Activated naive CD8-positive, alpha-beta T cell treated with anti-CD3 and anti-CD28 coated beads, Interleukin-2, amount 50 U/mL, for 24 hours (primary cell): ENCODE results near the gene ZNF335.

Experiments used
- ATAC-seq: fragments of 150-1000 bp; cut with Tn5 transposase; one replicate; pipeline ENCODE4 v1.10.0; 2021
- DNase-seq: peaks from one replicate; pipeline ENCODE4 v3.0.0; 2021
- H3K27ac Mint-ChIP-seq: one replicate; pipeline ENCODE4 v1.8.0; 2021; ENCODE audit warnings: mild to moderate bottlenecking, mixed read lengths
- H3K27me3 Mint-ChIP-seq: one replicate; pipeline ENCODE4 v1.8.0; 2021; ENCODE audit warnings: mixed read lengths
- H3K36me3 Mint-ChIP-seq: one replicate; pipeline ENCODE4 v1.8.0; 2021; ENCODE audit warnings: low read depth, mixed read lengths
- H3K4me1 Mint-ChIP-seq: one replicate; pipeline ENCODE4 v1.8.0; 2021; ENCODE audit warnings: mixed read lengths
- H3K4me3 Mint-ChIP-seq: one replicate; pipeline ENCODE4 v1.8.0; 2021; ENCODE audit warnings: mild to moderate bottlenecking, moderate library complexity, mixed read lengths
- H3K9me3 Mint-ChIP-seq: one replicate; pipeline ENCODE4 v1.8.0; 2021; ENCODE audit warnings: mixed read lengths

Gene ZNF335

GRCh38 chr20:45971675-45972499, at the start of gene ZNF335:
TSS of gene ZNF335 (minus strand) at chr20:45972203. CDS start at chr20:45971410, 793 bp downstream.
- peak within 1 kb of the TSS; percentile 95 for H3K4me3 Mint-ChIP-seq
- ATAC-seq = peak; percentile 80
- H3K27me3 Mint-ChIP-seq = peaks cover 5% of the 10 kb centered on the region
- H3K4me1 Mint-ChIP-seq = peaks cover 20% of the 10 kb centered on the region
- peak within 1 kb of the TSS; percentile 99 for H3K27ac Mint-ChIP-seq
- peaks cover 20% of the 10 kb centered on the region for H3K36me3 Mint-ChIP-seq
- peak; percentile 96 for DNase-seq
- no peaks in the 10 kb centered on the region for H3K9me3 Mint-ChIP-seq

GRCh38 chr20:46020555-46020954, 48.6 kb upstream of the ZNF335 start:
- ATAC-seq = no peak
- Mint-ChIP-seq H3K4me1 (peaks cover 16% of the 10 kb centered on the region), H3K27ac (no peak overlapping the region), H3K4me3 (no peak overlapping the region), H3K36me3 (no peaks in the 10 kb centered on the region), H3K9me3 (no peaks in the 10 kb centered on the region), H3K27me3 (peaks cover 39% of the 10 kb centered on the region)
- no peak for DNase-seq

- Mint-ChIP-seq H3K36me3 (no peaks in the 10 kb centered on the region), H3K9me3 (no peaks in the 10 kb centered on the region), H3K27me3 (peaks cover 40% of the 10 kb centered on the region), H3K4me1 (peaks cover 22% of the 10 kb centered on the region), H3K27ac (no peak overlapping the region), H3K4me3 (no peak overlapping the region)
- no peak for ATAC-seq
- DNase-seq = no peak
Observed at GRCh38 chr20:46018611-46019010, 46.6 kb upstream of the ZNF335 start.

GRCh38 chr20:46018112-46018511, 46.1 kb upstream of the ZNF335 start:
- Mint-ChIP-seq H3K36me3 (no peaks in the 10 kb centered on the region), H3K9me3 (no peaks in the 10 kb centered on the region), H3K27me3 (peaks cover 37% of the 10 kb centered on the region), H3K27ac (no peak overlapping the region), H3K4me3 (no peak overlapping the region), H3K4me1 (peaks cover 22% of the 10 kb centered on the region)
- no peak for DNase-seq
- no peak for ATAC-seq

- no peaks in the 10 kb centered on the region for H3K36me3 Mint-ChIP-seq
- H3K4me3 Mint-ChIP-seq = no peak overlapping the region
- ATAC-seq (no peak), DNase-seq (no peak)
- no peaks in the 10 kb centered on the region for H3K9me3 Mint-ChIP-seq
- no peak overlapping the region for H3K27ac Mint-ChIP-seq
- H3K4me1 Mint-ChIP-seq = peaks cover 22% of the 10 kb centered on the region
- peaks cover 42% of the 10 kb centered on the region for H3K27me3 Mint-ChIP-seq
Observed at GRCh38 chr20:46017272-46017671, 45.3 kb upstream of the ZNF335 start.

GRCh38 chr20:46014517-46015396, 42.8 kb upstream of the ZNF335 start:
- H3K27ac Mint-ChIP-seq = peak overlapping the region; percentile 37

GRCh38 chr20:46013829-46014516, 42.0 kb upstream of the ZNF335 start:
- H3K9me3 Mint-ChIP-seq = no peaks in the 10 kb centered on the region
- no peak overlapping the region for H3K4me3 Mint-ChIP-seq
- ATAC-seq = peak; percentile 82
- H3K27me3 Mint-ChIP-seq = peaks cover 61% of the 10 kb centered on the region
- DNase-seq = peak; percentile 80
- peaks cover 3% of the 10 kb centered on the region for H3K36me3 Mint-ChIP-seq
- H3K4me1 Mint-ChIP-seq = peaks cover 40% of the 10 kb centered on the region
- H3K27ac Mint-ChIP-seq = peak overlapping the region; percentile 37

More at GRCh38 chr20:46014517-46015396, 42.8 kb upstream of the ZNF335 start:
- H3K9me3 Mint-ChIP-seq = no peaks in the 10 kb centered on the region
- peaks cover 32% of the 10 kb centered on the region for H3K4me1 Mint-ChIP-seq
- ATAC-seq (no peak), DNase-seq (no peak)
- peaks cover 3% of the 10 kb centered on the region for H3K36me3 Mint-ChIP-seq
- H3K4me3 Mint-ChIP-seq = no peak overlapping the region
- peaks cover 53% of the 10 kb centered on the region for H3K27me3 Mint-ChIP-seq

- Mint-ChIP-seq H3K27me3 (peaks cover 64% of the 10 kb centered on the region), H3K27ac (no peak overlapping the region), H3K4me3 (no peak overlapping the region), H3K9me3 (no peaks in the 10 kb centered on the region), H3K4me1 (peaks cover 46% of the 10 kb centered on the region), H3K36me3 (peaks cover 3% of the 10 kb centered on the region)
- no peak for ATAC-seq
- no peak for DNase-seq
Observed at GRCh38 chr20:46013322-46013828, 41.4 kb upstream of the ZNF335 start.

- Mint-ChIP-seq H3K27me3 (peaks cover 68% of the 10 kb centered on the region), H3K36me3 (peaks cover 3% of the 10 kb centered on the region), H3K9me3 (no peaks in the 10 kb centered on the region), H3K4me1 (peaks cover 51% of the 10 kb centered on the region), H3K27ac (no peak overlapping the region), H3K4me3 (no peak overlapping the region)
- ATAC-seq (no peak), DNase-seq (no peak)
Observed at GRCh38 chr20:46012921-46013320, 40.9 kb upstream of the ZNF335 start.

GRCh38 chr20:46011631-46012482, 39.9 kb upstream of the ZNF335 start:
- H3K27ac Mint-ChIP-seq = no peak overlapping the region
- peaks cover 3% of the 10 kb centered on the region for H3K36me3 Mint-ChIP-seq
- H3K9me3 Mint-ChIP-seq = no peaks in the 10 kb centered on the region
- H3K4me1 Mint-ChIP-seq = peaks cover 57% of the 10 kb centered on the region
- H3K4me3 Mint-ChIP-seq = peak overlapping the region; percentile 53
- H3K27me3 Mint-ChIP-seq = peaks cover 72% of the 10 kb centered on the region
- ATAC-seq (no peak), DNase-seq (peak; percentile 69)

GRCh38 chr20:46010491-46011391, 38.7 kb upstream of the ZNF335 start:
- peak; percentile 41 for DNase-seq
- Mint-ChIP-seq H3K27me3 (peaks cover 74% of the 10 kb centered on the region), H3K4me3 (peak overlapping the region; percentile 39), H3K9me3 (no peaks in the 10 kb centered on the region), H3K27ac (no peak overlapping the region), H3K36me3 (peaks cover 3% of the 10 kb centered on the region), H3K4me1 (peaks cover 65% of the 10 kb centered on the region)
- peak; percentile 8 for ATAC-seq

GRCh38 chr20:46009816-46010215, 37.8 kb upstream of the ZNF335 start:
- Mint-ChIP-seq H3K9me3 (no peaks in the 10 kb centered on the region), H3K4me1 (peaks cover 73% of the 10 kb centered on the region), H3K27ac (no peak overlapping the region), H3K36me3 (peaks cover 3% of the 10 kb centered on the region), H3K27me3 (peaks cover 68% of the 10 kb centered on the region), H3K4me3 (no peak overlapping the region)
- DNase-seq (no peak), ATAC-seq (no peak)

GRCh38 chr20:46007671-46008070, 35.7 kb upstream of the ZNF335 start:
- Mint-ChIP-seq H3K27ac (no peak overlapping the region), H3K27me3 (peaks cover 56% of the 10 kb centered on the region), H3K4me1 (peaks cover 75% of the 10 kb centered on the region), H3K36me3 (peaks cover 3% of the 10 kb centered on the region), H3K9me3 (no peaks in the 10 kb centered on the region), H3K4me3 (peak overlapping the region; percentile 38)
- DNase-seq = no peak
- ATAC-seq = no peak
